Cerebellar nuclear complex (tissue), 1 donor: Measurements from ENCODE around the gene PRR12.

Experiments used
- DNase-seq, 2 experiments: peaks; one replicate each; lab custom pipeline; 2025; lab: John Stamatoyannopoulos, UW

The PRR12 gene

GRCh38 chr19:49591731-49592485, 926 bp downstream of the PRR12 start:
- DNase-seq = no peak

DNA sequence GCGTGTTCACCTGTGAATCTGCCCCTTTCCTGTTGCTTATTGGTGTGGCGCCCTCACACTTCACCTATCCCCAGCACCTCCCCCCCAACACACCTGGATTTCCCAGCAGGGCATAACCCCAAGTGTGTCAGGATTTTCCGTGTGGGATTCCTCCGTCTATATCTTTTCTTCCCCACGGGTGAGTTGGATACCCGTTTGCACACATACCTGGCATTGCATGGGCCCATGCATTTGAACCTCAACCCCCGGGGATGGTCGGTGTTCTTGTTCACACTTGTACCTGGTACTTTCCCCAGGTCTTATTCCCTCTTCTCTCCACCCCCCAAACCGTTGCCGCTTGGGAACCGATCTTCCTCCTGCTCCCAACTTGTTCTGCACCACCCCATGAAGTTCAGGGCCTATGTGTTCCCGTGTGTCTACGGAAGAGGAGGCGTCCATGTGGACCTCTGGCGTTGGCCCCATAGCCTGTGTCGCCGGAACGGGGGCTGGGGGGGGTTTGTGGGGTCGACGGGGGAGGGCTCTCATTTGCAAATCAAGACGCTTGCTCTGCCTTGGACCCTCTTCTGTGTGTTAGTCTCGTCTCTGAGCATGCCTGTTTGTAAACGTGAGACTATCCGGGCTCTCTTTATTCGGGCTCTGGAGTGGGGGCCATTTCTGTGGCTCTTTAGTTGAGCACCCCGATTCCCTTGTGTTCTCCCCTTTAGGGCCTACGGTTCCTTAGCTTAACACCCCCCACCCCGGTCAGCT, 1.7 kb downstream of the PRR12 start:
- DNase-seq = no peak

- DNase-seq = peak; percentile 22 to 68
These were observed 2.5 kb downstream of the PRR12 start for GRCh38 chr19:49593233-49594113.

DNA sequence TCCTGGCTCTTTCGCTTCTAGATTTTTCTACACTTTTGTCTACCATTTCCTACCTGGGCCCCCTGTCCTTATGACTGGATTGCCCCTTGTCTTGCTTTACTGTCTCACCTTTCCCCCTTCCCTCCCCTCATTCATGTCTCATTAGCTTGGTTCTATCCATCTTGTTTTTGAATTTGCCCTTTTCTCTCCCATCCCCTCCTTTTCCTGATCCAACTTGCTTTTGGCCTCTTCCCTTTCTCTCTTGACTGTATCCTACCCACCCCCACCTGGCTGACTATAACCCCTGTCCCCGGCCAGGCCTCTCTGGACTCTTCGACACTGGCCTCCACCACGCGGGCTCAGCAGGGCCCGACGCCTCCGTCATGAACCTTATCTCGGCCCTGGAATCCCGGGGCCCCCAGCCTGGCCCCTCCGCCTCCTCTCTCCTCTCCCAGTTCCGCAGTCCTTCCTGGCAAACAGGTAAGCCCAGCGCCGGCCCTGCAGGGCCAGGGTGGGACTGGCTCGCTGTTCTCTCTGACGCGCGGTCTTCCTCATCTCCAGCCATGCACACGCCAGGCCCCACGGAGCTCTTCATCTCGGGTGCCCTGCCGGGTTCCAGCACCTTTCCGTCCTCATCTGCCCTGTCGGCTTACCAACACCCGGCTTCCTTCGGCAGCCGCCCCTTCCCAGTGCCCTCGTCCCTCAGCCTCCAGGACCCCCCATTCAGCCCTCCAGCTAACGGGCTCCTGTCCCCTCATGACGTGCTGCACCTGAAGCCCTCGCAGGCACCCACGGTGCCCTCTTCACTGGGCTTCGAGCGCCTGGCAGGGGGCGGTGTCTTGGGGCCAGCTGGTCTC, 3.4 kb downstream of the PRR12 start:
- no peak for DNase-seq

DNA sequence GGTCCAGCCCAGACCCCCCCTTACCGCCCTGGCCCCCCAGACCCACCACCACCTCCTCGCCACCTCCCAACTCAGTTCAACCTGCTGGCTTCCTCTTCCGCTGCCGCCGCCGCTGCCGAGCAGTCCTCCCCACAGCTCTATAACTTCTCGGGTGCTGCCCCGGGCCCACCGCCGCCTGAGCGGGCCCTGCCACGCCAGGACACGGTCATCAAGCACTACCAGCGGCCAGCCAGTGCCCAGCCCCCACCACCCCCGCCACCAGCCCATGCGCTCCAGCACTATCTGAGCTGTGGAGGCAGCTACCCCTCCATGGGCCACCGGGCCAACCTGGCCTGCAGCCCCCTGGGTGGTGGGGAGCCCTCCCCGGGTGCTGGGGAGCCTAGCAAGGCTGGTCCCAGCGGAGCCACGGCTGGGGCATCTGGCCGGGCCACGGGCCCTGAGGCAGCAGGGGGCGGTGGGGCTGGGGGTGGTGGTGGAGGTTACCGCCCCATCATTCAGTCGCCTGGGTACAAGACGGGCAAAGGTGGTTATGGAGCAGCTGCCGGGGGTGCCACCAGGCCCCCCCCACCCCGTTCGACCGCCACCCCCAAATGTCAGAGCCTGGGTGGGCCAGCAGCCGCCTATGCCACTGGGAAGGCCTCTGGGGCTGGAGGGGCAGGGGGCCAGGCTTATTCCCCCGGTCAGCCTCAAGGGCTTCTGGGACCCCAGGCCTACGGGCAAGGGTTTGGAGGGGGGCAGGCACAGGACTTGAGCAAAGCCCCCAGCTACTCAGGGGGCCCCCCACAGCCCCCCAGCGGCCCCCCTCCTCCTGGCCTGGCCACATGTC, 4.2 kb downstream of the PRR12 start:
- no peak for DNase-seq

GRCh38 chr19:49595819-49596404, 4.9 kb downstream of the PRR12 start:
- peak in 1 of 2 experiments; percentile 24 for DNase-seq

GRCh38 chr19:49596407-49596806, 5.4 kb downstream of the PRR12 start:
- DNase-seq = no peak

GRCh38 chr19:49596954-49597702, 6.1 kb downstream of the PRR12 start:
- no peak for DNase-seq

DNA sequence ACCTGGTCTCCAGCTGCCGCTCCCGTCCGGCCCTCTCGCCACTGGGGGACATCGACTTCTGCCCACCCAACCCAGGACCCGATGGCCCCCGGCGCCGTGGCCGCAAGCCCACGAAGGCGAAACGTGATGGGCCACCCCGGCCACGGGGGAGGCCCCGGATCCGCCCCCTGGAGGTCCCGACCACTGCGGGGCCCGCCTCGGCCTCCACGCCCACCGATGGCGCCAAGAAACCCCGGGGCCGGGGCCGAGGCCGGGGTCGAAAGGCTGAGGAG, 6.7 kb downstream of the PRR12 start:
- DNase-seq = no peak

- DNase-seq = no peak
These were observed 8.7 kb downstream of the PRR12 start for GRCh38 chr19:49599378-49600295.

- no peak for DNase-seq
These were observed 10.6 kb downstream of the PRR12 start for GRCh38 chr19:49601482-49602038.

GRCh38 chr19:49602806-49603205, 11.8 kb downstream of the PRR12 start:
- no peak for DNase-seq

DNA sequence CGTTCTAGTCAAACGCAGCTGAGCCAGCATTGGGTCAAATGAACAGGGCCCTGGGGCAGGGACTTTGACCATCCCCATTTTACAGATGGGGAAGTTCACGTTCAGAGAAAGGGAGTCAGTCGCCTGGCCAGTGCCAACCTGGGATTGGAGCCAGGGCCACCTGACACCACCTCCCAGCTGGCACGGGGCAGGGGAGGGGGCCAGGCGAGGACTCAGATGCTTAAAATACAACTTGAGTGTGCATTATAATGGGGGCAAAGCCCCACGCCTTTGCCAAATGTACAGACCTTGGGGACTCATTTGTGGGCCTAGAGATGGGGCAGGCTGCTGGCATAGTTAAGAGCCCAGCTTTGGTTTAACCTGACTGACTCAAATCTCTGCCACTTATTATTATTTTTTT, 14.6 kb downstream of the PRR12 start:
- no peak for DNase-seq

- DNase-seq = no peak
These were observed 18.6 kb downstream of the PRR12 start for GRCh38 chr19:49609499-49610092.

GRCh38 chr19:49613374-49613773, 22.4 kb downstream of the PRR12 start:
- no peak for DNase-seq

DNA sequence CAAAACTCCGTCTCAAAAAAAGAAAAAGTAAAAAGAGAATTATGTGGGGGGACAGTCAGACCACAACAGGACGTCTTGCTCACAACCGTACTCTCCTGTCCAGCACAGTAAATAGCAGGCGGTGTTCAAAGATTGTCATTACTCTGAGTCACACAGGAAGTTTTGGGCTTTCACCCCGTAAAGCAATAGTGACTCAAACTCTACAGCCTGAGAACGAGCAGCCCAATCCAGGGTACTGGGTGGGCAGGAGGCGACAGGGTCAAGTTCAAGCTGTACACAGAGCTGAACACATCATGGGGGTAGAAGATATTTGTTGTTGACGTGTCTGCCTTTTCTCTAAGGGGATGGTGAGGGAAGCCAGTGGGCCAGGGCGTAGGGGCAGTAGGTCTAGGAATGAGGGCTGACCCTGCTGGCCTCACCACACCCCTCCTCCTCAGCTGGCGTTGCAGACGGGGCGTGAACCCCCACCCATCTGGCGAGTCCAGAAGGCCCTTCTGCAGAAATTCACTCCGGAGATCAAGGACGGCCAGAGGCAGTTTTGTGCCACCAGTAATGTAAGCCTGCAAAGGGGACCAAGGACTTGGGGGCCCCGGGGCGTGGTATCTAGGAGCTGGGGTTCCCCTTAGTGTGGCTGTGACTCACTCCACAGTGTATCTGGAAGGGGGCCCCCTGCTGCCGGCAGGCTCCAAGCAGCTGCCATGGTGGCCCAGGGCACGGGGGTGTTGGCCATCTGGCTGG, 23.3 kb downstream of the PRR12 start:
- no peak for DNase-seq

- no peak for DNase-seq
These were observed 24.9 kb downstream of the PRR12 start for GRCh38 chr19:49615861-49616260.
